Activated CD4-positive, alpha-beta T cell treated with anti-CD3 and anti-CD28 coated beads, Interleukin-2, amount 10 ng/mL, durations not matched to agents 7 days and 5 days (primary cell): ENCODE measurements around the gene LAMA5. TPM values are rescaled to one million over a fixed set of nuclear protein-coding genes. Genes with fewer than 3 reads are reported as not detected.

Experiments
- CTCF ChIA-PET: fragments of 350-600 bp; sonication (Branson Sonifier 250); formaldehyde crosslinking; loops from one replicate; lab custom pipeline; 2021; ENCODE audit warnings: antibody characterized with exemption; lab: Charles Lee
- POLR2A ChIA-PET: fragments of 350-600 bp; sonication (Branson Sonifier 250); formaldehyde crosslinking; loops from one replicate; lab custom pipeline; 2021; ENCODE audit warnings: antibody characterized with exemption; lab: Charles Lee
- DNase-seq: peaks from one replicate; pipeline ENCODE4 v3.0.0-alpha.2; 2020
- H3K27ac Mint-ChIP-seq: one replicate; pipeline ENCODE4 v1.8.0; 2021; ENCODE audit warnings: mild to moderate bottlenecking, moderate library complexity, mixed read lengths
- H3K27me3 Mint-ChIP-seq: one replicate; pipeline ENCODE4 v1.8.0; 2021; ENCODE audit warnings: mixed read lengths
- H3K36me3 Mint-ChIP-seq: one replicate; pipeline ENCODE4 v1.8.0; 2021; ENCODE audit warnings: low read depth, mixed read lengths
- H3K4me1 Mint-ChIP-seq: one replicate; pipeline ENCODE4 v1.8.0; 2021; ENCODE audit warnings: mixed read lengths
- H3K4me3 Mint-ChIP-seq: one replicate; pipeline ENCODE4 v1.8.0; 2021; ENCODE audit warnings: mild to moderate bottlenecking, moderate library complexity, mixed read lengths
- H3K9me3 Mint-ChIP-seq: one replicate; pipeline ENCODE4 v1.8.0; 2021; ENCODE audit warnings: mixed read lengths
- total RNA-seq, 2 experiments: library from RNA; stranded (reverse); gene quantifications; one replicate each; pipeline ENCODE4 v1.2.3, GENCODE V29; 2021

Gene LAMA5
- total RNA-seq, 2 experiments from 2014 or later = 0.64 to 0.67 TPM

DNA sequence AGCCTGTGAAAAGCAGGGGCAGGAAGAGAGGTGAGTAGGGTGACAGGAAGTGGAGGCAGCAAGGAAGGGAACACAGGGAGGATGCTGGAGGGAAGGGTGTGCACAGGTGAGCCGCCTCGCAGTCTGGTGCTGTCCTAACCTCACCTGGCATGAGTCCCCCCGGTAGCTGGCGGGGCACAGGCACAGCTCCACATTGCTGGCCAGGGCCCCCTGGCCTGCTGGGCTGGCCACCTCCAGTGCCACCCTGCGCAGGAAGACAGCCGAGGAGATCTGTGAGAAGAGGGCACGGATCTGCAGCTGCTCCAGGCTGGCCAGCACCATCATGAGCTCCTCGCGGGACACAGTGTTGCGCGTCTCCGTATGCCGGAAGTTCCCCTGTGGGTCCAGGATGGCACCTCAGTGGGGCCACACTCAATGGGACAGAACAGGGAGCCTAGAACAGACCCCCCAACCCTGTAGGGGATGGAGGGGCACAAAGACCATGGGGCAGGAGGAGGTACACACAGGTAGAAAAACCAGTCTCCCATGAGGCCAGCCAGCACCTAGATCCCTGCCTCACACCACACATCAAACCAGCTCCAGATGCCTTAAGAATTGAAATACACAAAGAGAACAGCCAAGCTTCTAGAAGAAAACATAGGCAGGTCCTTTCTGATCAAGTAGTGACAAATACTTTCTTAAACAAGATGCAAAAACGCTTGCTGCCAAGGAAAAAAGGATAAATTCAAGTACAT lies 41.8 kb downstream of the LAMA5 start:
- Mint-ChIP-seq H3K36me3 (no peaks in the 10 kb centered on the region), H3K4me3 (no peak overlapping the region)
- no peak for DNase-seq

DNA sequence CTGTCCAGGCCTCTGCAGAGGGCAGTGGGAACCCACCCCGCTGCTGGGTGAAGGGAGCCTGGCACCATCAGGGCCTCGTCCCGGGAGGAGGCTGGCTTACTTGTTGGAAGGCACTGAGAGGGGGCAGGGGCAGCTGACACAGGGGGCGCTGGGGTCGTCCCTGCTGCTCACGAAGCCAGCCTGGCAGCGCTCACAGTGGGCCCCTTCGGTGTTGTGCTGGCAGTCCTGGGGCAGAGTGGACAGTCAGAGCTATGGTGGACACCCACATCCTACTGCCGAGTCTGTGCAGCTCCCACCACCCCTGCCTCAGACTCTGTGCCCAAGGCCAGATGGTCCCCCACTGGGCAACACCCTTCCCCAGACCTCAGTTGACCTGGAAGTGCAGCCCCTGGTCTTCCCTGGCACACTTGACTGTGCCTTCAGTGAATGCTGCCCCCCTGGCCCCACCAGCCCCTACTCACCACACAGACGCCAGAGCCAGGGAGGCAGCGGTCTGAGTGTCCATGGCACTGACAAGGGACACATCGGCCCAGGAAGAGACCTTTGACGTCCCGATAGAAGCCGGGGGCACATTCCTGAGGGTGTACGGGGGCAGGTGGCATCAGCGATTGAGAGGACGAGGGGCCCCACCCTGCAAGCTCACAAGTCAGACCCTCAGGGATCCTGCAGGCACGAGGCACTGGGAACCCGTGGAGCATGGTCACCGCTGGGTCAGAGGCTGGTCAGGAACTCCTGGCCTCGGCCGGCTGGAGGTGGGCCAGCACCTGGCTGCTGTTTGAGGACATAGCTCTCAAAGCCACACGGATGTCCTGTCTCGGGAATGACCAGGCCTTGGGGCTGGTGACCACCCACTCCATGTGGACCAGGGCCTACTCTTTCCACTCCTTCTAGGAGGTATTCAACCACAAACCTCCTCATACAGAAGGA lies 42.9 kb downstream of the LAMA5 start:
- DNase-seq = no peak
- H3K4me1 Mint-ChIP-seq = no peaks in the 10 kb centered on the region
- no peaks in the 10 kb centered on the region for H3K36me3 Mint-ChIP-seq
- no peaks in the 10 kb centered on the region for H3K9me3 Mint-ChIP-seq
- H3K27me3 Mint-ChIP-seq = no peaks in the 10 kb centered on the region
- ChIA-PET POLR2A (no interaction called here), CTCF (interaction anchor here (1.4 kb wide), 1 partner anchor 45 kb away, joined by 3 read pairs; no protein-coding TSS in a partner anchor)
- no peak overlapping the region for H3K27ac Mint-ChIP-seq
- no peak overlapping the region for H3K4me3 Mint-ChIP-seq

More for the DNA sequence above, 41.8 kb downstream of the LAMA5 start:
- Mint-ChIP-seq H3K27me3 (no peaks in the 10 kb centered on the region), H3K9me3 (no peaks in the 10 kb centered on the region), H3K27ac (no peak overlapping the region), H3K4me1 (no peaks in the 10 kb centered on the region)
- ChIA-PET CTCF (no interaction called here), POLR2A (no interaction called here)

DNA sequence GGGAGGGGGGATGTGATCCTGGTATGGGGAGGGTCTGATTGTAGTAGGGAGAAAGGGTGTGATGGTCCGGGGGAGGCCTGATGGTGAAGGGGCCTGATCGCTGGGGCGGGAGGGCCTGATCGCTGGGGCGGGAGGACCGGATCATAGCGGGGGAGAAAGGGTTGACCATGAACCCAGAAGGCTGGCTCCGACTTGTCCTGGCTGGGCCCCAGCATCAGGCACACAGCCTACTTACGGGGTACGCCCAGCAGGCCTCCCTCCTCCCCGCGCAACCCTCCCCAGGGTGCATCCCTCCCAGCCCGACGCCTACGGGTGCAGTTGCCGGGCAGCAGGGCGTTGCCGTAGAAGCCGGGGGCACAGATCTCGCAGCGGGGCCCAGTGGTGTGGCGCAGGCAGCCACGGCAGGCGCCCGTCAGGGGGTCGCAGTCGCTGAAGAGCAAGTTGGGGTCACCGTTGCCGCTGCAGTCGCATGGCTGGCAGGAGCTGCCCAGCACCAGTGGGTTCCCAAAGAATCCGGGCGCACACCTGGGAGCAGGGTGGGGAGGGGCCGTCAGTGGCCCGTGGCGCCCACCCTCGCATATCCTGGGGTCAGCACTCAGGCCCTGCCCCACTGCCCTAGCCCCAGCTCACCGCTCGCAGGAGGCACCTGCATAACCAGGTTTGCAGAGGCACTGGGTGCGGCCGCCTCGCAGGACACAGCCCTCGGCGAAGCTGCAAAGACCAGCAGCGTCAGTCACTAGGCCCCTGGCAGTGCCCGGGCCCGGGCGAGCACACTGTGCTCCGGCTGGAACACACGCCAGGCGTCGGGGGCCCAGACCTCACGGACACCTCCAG lies 43.7 kb downstream of the LAMA5 start:
- Mint-ChIP-seq H3K36me3 (no peaks in the 10 kb centered on the region), H3K9me3 (no peaks in the 10 kb centered on the region), H3K4me3 (no peak overlapping the region), H3K4me1 (no peaks in the 10 kb centered on the region), H3K27me3 (no peaks in the 10 kb centered on the region), H3K27ac (no peak overlapping the region)
- POLR2A ChIA-PET = no interaction called here
- CTCF ChIA-PET = interaction anchor here (1.4 kb wide), 1 partner anchor 46 kb away, joined by 3 read pairs; no protein-coding TSS in a partner anchor
- no peak for DNase-seq

DNA sequence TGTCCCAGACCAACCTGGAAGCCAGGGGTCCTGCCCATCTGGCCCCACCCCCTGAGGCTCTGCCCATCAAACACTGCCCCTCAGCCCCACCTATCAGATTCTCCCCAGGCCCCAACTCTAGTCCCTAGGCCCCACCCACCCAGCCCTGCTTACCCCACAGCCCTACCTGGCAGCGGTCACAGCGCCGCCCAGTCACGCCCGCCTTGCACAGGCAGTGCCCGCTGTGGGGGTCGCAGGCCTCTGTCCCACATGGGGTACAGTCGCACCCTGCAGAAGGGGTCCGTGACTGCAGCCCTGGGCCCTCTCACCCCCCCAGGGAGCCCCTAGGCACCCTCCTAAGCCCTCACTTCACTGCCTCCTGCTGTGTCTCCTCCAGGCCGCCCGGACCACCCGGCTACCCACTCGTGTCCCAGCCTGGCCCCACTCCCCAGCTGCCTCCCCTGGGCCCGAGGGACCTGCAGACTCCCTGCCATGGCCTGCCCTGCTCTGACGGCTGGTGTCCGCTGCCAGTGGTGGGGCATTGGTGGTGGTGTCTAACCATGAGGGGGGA lies 44.5 kb downstream of the LAMA5 start:
- Mint-ChIP-seq H3K9me3 (no peaks in the 10 kb centered on the region), H3K27me3 (no peaks in the 10 kb centered on the region), H3K4me1 (no peaks in the 10 kb centered on the region), H3K4me3 (no peak overlapping the region), H3K27ac (no peak overlapping the region), H3K36me3 (no peaks in the 10 kb centered on the region)
- CTCF ChIA-PET = no interaction called here
- DNase-seq = no peak
- POLR2A ChIA-PET = no interaction called here

DNA sequence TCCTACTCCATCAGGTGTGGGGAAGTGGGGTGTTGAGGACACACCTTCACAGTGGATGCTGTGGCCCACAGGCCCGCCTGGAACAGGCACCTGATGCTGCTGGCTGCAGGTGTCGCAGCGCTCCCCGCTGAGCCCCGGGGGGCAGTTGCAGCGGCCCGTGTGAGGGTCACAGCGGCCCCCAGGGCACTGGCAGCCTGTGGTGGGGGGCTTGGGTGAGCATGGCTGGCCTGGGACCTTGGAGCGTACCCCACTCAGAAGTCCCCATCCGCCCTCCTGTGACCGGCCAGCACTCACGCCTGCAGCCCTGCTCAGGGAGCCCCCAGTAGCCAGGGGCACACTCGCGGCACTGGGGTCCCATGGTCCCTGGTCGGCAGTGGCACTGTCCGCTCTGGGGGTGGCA lies 45.1 kb downstream of the LAMA5 start:
- no peaks in the 10 kb centered on the region for H3K9me3 Mint-ChIP-seq
- no peak overlapping the region for H3K4me3 Mint-ChIP-seq
- POLR2A ChIA-PET = no interaction called here
- no peaks in the 10 kb centered on the region for H3K4me1 Mint-ChIP-seq
- H3K27ac Mint-ChIP-seq = no peak overlapping the region
- CTCF ChIA-PET = no interaction called here
- no peak for DNase-seq
- no peaks in the 10 kb centered on the region for H3K36me3 Mint-ChIP-seq
- no peaks in the 10 kb centered on the region for H3K27me3 Mint-ChIP-seq

GRCh38 chr20:62321521-62321948 lies 45.6 kb downstream of the LAMA5 start:
- ChIA-PET CTCF (no interaction called here), POLR2A (no interaction called here)
- Mint-ChIP-seq H3K9me3 (no peaks in the 10 kb centered on the region), H3K27me3 (no peaks in the 10 kb centered on the region), H3K4me1 (no peaks in the 10 kb centered on the region), H3K36me3 (no peaks in the 10 kb centered on the region), H3K4me3 (no peak overlapping the region), H3K27ac (no peak overlapping the region)
- DNase-seq = no peak

- Mint-ChIP-seq H3K4me3 (no peak overlapping the region), H3K27ac (no peak overlapping the region), H3K27me3 (no peaks in the 10 kb centered on the region), H3K4me1 (no peaks in the 10 kb centered on the region), H3K36me3 (no peaks in the 10 kb centered on the region), H3K9me3 (no peaks in the 10 kb centered on the region)
- ChIA-PET CTCF (no interaction called here), POLR2A (no interaction called here)
- no peak for DNase-seq
Measured at GRCh38 chr20:62320581-62321354, 46.3 kb downstream of the LAMA5 start.

- POLR2A ChIA-PET = no interaction called here
- Mint-ChIP-seq H3K4me3 (no peak overlapping the region), H3K27ac (no peak overlapping the region), H3K36me3 (no peaks in the 10 kb centered on the region), H3K9me3 (no peaks in the 10 kb centered on the region), H3K4me1 (no peaks in the 10 kb centered on the region), H3K27me3 (no peaks in the 10 kb centered on the region)
- no peak for DNase-seq
- CTCF ChIA-PET = interaction anchor here (0.5 to 0.8 kb wide), 2 partner anchors 20 to 48 kb away, joined by 3 to 5 read pairs; partner anchors contain the start of gene LAMA5
Measured at GRCh38 chr20:62319346-62319909, 47.7 kb downstream of the LAMA5 start.

- Mint-ChIP-seq H3K36me3 (no peaks in the 10 kb centered on the region), H3K27ac (no peak overlapping the region), H3K27me3 (no peaks in the 10 kb centered on the region), H3K9me3 (no peaks in the 10 kb centered on the region), H3K4me1 (no peaks in the 10 kb centered on the region), H3K4me3 (no peak overlapping the region)
- ChIA-PET CTCF (interaction anchor here (0.8 kb wide), 1 partner anchor 49 kb away, joined by 3 read pairs; the partner anchor contains the start of gene LAMA5), POLR2A (no interaction called here)
- DNase-seq = no peak
Measured at GRCh38 chr20:62318400-62319345, 48.4 kb downstream of the LAMA5 start.

DNA sequence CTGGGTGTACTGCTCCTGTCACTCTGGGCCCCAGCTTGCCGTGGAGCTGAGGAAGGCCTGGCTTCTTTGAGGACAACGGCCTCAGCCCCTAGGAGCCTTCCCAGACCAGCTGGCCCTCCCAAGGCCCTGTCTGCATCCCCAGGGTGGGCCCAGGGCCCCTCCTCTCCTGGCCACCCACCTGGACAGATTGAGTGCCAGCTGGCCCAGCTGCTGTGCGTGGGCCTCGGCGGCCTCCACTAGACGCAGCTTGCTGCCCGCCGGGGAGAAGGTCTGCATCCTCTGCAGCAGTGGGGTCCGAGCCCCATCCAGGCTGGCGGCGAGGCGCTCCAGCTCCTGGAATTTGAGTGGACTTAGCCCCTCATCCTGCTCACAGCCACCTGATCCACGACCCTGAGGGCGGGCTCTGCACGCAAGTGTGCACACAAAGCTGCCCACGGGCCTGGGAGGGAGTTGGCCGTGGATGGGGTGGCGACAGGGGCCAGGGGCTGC lies 49.9 kb downstream of the LAMA5 start:
- no peak for DNase-seq
- Mint-ChIP-seq H3K4me1 (no peaks in the 10 kb centered on the region), H3K4me3 (no peak overlapping the region), H3K27ac (no peak overlapping the region), H3K36me3 (no peaks in the 10 kb centered on the region), H3K9me3 (no peaks in the 10 kb centered on the region), H3K27me3 (no peaks in the 10 kb centered on the region)
- POLR2A ChIA-PET = no interaction called here
- CTCF ChIA-PET = no interaction called here
